Stimulated activated CD4-positive, alpha-beta T cell treated with anti-CD3 and anti-CD28 coated beads, TNF-alpha, amount 100 ng/mL, for 4 hours (primary cell): Measurements from ENCODE around the gene WNT8B.

Source experiments
- DNase-seq, 3 experiments: peaks; one replicate each; pipeline ENCODE4 v3.0.0-alpha.2; 2020; ENCODE audit warnings: low read depth in 3 of 3

WNT8B gene

GRCh38 chr10:100462709-100463108 is at the start of gene WNT8B:
Gene WNT8B, plus strand, starts transcription at chr10:100463009. Its CDS starts 160 bp downstream, at chr10:100463169.
- no peak for DNase-seq

DNA sequence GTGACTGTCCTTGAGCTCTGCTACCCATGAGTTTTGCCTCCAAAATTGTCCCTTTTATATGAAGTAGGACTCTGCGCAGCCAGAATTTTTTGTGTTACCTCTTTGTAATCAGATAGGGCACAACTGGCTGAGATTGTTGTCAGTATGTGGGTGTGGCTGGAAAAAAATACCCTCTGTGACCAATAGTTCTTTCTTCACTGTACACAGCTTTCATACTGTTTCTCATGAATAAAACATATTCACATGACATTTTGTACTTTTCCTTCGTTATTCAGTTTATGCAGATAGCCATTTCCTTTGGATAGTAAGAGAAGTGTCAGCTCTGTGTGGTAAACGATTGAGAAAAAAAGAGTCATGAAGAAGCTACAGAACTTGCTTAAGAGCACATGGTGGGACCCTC is 49.6 kb upstream of the WNT8B start:
- no peak for DNase-seq

- no peak for DNase-seq
Observed at GRCh38 chr10:100419911-100420449, 42.8 kb upstream of the WNT8B start.

DNA sequence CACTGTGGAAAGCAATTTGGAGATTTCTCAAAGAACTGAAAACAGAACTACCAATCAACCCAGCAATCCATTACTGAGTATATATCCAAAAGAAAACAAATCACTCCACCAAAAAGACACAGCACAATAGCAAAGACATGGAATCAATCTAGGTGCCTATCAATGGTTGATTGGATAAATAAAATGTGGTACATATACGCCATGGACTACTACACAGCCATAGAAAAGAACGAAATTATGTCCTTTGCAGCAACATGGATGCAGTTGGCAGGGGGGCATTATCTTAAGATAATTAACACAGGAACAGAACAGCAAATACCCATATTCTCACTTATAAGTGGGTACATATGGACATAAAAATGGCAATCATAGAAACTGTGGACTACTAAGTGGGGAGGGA is 35.4 kb upstream of the WNT8B start:
- DNase-seq = no peak

DNA sequence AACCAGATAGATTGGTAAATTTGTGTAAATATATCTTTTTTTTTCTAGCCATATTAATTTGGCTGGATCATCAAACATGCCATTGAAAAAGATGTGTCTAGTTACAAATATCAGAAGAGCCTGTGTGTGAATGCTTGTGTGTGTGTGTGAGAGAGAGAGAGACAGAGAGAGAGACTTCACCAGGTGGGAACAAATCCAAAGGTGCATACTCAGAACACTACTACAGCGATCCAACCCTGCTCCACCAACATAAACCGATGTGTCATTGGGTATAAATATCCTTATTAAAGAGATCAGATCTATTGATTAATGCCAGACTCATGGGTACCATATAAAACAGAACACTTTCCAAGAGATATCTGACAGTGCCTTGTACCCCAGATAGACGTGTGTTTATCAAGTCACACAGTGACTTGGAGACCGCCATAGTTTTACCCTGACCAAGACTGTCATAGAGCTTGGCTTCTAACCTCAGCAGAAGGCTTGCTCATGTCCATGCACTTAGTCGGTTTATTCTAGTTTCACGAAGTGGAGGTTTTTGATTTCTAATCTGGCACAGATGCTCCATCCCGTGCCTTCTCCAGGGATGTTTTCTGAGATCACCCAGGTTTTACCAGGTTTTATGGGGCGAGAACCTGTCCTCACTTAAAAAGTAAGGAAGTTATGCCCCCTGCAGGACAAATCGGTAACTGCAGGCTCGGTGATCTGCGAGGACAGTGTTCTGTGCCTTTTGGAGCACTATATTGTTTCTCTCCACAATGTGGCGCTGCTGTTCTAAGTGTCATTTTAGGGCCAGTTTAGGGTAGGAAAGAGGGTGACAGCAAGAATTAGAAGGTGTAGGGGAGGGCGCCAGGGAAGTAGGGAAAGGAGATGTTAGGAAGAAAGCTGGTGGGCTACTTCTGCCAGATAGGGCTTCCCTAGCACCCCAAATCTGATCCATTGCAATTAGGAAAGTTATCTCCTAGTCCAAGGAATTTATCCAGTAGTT is 29.3 kb upstream of the WNT8B start:
- peak; percentile 87 to 96 (median 94) for DNase-seq

- no peak for DNase-seq
Observed at GRCh38 chr10:100436255-100436654, 26.6 kb upstream of the WNT8B start.

DNA sequence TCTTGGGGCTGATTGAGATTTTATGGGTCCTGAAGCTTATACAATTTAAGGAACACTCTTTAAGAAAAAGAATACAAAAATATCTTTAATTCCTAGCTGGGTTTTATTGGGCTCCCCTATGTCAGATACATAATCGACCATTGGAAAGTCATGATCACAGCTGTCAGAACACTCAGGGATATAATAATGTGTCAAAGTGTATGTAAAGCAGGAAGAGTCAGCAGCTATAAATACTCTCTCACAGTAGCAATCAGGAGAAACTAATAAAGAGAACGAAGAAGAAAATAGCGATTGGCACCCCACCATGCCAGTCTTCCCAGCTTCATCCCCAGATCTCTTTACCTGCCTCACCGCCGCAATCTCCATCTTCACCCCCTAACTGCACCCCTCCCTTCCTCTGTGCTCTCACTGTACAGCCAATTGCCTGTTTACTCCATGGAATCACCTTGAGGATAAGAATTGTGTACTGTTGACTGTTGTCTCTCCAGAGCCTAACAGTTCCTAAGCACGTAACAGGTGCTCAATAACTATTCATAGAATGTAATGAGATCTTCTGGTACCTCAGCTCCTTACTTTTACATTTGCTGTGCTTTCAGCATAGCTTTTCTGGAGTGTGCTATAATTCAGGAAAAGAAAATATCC is 24.0 kb upstream of the WNT8B start:
- DNase-seq = no peak

GRCh38 chr10:100442548-100442947 is 20.3 kb upstream of the WNT8B start:
- no peak for DNase-seq

DNA sequence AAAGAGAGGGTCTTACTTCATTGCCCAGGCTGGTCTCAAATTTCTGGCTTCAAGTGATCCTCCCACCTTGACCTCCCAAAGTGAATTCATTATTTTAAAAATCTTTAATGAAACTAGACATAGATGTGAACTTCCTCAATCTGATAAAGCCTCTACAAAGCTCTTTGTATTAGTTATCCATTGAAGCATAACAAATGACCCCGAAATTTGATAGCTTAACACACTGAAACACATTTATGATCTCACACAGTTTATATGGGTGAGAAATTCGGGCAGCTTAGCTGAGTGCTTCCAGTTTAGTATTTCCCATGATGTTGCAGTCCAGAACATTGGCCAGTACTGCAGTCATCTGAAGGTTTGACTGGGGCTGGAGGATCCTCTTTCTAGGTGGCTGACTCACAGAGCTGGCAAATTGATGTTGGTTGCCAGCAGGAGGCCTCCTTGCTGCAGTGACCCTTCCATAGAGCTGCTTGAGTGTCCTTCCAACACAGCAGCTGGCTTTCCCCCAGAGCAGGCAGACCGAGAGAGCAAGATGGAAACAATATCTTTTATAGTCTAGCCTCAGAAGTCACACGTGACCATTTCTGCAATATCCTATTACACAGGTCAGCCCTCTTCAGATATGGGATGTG is 16.6 kb upstream of the WNT8B start:
- no peak for DNase-seq

GRCh38 chr10:100447663-100448062 is 15.1 kb upstream of the WNT8B start:
- no peak for DNase-seq

DNA sequence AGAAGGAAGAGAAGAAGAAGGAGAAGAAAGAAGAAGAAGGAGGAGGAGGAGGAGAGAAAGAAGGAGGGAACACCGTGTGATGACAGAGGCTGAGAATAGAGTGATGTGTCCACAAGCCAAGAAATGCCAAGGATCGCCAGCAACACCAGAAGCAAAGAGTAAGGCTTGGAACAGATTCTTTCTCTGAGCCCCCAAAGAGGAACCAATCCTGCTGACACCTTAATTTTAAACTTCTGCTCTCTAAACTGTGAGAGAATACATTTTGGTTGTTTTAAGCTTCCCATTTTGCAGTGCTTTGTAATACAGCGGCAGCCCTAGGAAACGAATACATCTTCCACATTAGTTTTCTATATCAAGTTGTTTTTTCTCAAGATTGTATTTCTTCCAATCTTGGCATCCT is 13.9 kb upstream of the WNT8B start:
- DNase-seq = no peak

GRCh38 chr10:100468322-100468721 is 5.5 kb downstream of the WNT8B start:
- DNase-seq = no peak

- DNase-seq = no peak
Observed at GRCh38 chr10:100468978-100469377, 6.2 kb downstream of the WNT8B start.

- no peak for DNase-seq
Observed at GRCh38 chr10:100469756-100470155, 6.9 kb downstream of the WNT8B start.

DNA sequence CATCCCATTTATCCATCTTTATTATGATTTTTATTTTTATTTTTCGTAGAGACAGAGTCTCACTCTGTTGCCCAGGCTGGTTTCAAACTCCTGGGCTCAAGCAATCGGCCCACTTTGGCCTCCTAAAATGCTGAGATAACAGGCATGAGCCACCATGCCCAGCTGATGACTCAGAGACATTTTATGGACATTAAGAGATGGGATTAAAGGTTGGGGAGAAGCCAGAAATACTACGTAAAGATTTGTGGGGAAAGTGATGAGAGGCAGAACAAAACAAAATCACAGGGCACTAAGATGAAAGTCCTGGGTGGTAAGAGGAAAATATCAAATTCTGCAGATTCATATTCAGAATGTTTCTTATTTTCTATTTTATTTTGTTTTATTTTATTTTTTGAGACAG is 7.6 kb downstream of the WNT8B start:
- no peak for DNase-seq

DNA sequence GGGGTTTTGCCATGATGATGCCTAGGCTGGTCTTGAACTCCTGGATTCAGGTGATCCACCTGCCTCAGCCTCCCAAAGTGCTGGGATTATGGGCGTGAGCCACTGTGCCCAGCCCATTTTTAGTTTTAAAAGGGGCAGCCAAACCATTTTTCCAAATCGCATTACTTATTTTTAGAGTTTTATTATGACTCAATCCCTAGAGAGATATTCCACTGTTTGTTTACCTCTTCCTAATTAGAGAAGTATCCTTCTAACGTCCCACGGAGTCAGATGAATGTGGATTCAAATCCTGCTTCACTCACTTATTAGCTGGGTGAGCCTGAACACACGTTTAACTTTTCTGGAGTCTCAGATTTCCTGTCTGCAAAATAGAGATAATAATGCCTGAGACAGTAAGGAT is 15.2 kb downstream of the WNT8B start:
- no peak for DNase-seq

DNA sequence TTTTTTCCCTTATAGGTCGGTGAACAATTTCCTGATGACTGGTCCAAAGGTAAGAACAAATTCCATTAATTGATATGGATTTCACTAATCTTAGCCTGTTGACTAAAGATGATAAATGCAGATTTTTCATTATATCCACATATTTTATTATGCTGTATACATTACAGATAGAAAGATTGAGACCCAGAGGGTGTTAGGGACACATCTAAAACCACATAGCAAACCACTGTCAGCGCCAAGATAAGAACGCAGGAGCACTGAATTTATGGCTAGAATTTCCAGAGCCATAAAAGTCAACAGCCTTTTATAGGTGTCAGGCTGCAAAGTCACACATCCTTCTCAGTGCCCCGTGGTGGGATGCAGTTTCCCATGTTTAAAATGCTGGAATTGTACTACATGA is 16.2 kb downstream of the WNT8B start:
- DNase-seq = no peak

GRCh38 chr10:100480002-100480401 is 17.2 kb downstream of the WNT8B start:
- DNase-seq = no peak

DNA sequence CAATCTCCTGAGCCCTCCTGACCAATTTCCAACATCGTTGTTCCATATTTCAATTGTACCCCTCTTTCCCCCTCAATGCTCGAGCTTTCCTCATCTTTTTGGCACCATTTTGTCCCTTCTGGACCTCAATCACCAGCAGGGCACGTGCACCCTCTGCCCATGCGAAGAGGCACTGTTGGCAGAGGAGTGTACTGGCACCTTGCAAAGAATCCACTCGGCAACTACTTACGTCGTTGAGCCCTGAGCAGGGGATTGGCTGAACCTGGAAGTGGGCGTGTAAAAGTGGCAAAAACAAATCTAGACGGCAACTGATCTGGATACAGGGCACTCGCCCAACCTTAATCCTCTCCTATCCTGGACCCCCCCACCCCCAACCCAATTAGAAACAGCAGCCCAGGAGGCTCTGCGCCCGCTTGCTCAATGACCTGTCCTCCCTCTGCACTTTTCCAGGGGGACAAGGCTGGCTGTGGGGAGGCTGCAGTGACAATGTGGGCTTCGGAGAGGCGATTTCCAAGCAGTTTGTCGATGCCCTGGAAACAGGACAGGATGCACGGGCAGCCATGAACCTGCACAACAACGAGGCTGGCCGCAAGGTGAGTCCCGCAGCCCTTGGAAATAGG is 18.8 kb downstream of the WNT8B start:
- DNase-seq = peak; percentile 83 to 84 (median 84)

GRCh38 chr10:100482181-100482833 is 19.5 kb downstream of the WNT8B start:
- DNase-seq = peak; percentile 24 to 39 (median 32)

DNA sequence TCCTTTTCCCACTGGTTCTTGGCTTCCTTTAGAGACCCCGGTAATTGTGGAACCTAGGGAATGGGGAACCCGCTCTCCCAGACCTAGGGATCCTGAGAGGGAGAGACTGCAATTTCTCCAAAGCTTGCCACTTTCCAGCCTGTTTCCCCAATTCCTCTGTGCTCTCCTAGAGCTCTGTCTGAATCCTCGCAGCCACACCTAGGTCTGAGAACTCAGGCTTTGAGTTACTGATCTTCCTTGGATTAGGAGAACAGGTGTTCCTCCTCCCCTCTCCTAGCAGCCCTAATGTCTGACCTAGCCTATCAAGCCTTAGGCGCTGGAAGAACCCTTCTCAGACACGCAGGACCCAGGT is 20.0 kb downstream of the WNT8B start:
- DNase-seq = no peak
